ENCODE measurements around the gene DNAJC16.

GRCh38 chr1:15573477-15573876, 46.8 kb downstream of the DNAJC16 start:
- TF ChIP-seq CTCF (IDR thresholded peaks at IDR 0.05) (no peak), POLR2A (IDR thresholded peaks at IDR 0.05) (no peak)

Data from Peyer's patch (tissue), 4 donors.